ENCODE results near the gene ADAM19. TPM values are rescaled to one million over a fixed set of nuclear protein-coding genes. Genes with fewer than 3 reads are reported as not detected.
A peak's percentile ranks its signal among the peaks of the same experiment; 100 is the strongest.

Gene ADAM19
- total and polyA plus RNA-seq, 9 donors: 11.0 to 27.7 (median 20.3) TPM

- Histone ChIP-seq H3K27ac (ENCODE audit: low read length) (peak overlapping the region; percentile 91), H3K9me3 (replicated peaks; ENCODE audit: control insufficient read depth, low read depth, low read length) (no peaks in the 10 kb centered on the region), H3K4me3 (ENCODE audit: low read length) (no peak overlapping the region), H3K4me1 (ENCODE audit: control insufficient read depth, insufficient read depth, low read length) (peaks cover 26% of the 10 kb centered on the region), H3K36me3 (ENCODE audit: control insufficient read depth, insufficient read depth, low read length) (no peaks in the 10 kb centered on the region), H3K27me3 (ENCODE audit: control insufficient read depth, insufficient read depth, low read length) (no peaks in the 10 kb centered on the region)
- 40% methylated on average over 1 of the region's 5 CpGs for WGBS (ENCODE audit: insufficient coverage)
- no peak for DNase-seq
Measured at GRCh38 chr5:157610990-157611389, 35.4 kb upstream of the ADAM19 start.

DNA sequence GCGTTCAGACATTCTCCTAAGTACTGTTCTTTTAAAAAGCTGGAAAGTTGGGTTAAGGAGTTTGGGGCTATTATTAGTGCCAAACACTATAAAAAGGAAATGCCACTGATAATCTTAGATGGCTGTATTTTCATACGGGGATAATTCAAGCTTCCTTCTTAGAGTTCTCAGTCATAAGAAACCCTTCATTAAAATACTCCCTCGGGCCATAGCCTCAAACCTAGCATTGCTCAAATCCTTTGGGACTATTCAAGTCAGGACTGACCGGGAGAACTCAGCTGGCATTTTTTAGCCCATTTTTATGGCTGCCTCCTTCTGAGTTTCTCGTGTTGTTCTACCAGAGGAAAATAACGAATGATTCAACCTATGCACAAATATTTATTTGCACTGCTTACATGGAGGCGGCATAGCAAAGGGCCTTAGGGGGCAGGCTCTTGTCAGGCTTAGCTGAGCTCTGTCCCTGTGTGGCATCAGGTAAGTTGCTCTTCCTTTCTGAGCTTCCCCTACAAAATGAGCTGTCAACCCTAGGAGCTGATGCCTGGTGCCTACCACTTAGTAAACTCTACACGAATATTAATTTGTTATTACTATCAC is 33.5 kb upstream of the ADAM19 start:
- DNase-seq: no peak
- H3K36me3 ChIP-seq (ENCODE audit: control insufficient read depth, insufficient read depth, low read length): no peaks in the 10 kb centered on the region
- no peak overlapping the region for H3K4me3 ChIP-seq (ENCODE audit: low read length)
- H3K9me3 ChIP-seq (replicated peaks; ENCODE audit: control insufficient read depth, low read depth, low read length): no peaks in the 10 kb centered on the region
- peaks cover 26% of the 10 kb centered on the region for H3K4me1 ChIP-seq (ENCODE audit: control insufficient read depth, insufficient read depth, low read length)
- no peak overlapping the region for H3K27ac ChIP-seq (ENCODE audit: low read length)
- WGBS (ENCODE audit: insufficient coverage): 61% methylated on average over 3 of the region's 8 CpGs
- H3K27me3 ChIP-seq (ENCODE audit: control insufficient read depth, insufficient read depth, low read length): no peaks in the 10 kb centered on the region

- Histone ChIP-seq H3K27ac (ENCODE audit: low read length) (no peak overlapping the region), H3K9me3 (replicated peaks; ENCODE audit: control insufficient read depth, low read depth, low read length) (no peaks in the 10 kb centered on the region), H3K36me3 (ENCODE audit: control insufficient read depth, insufficient read depth, low read length) (no peaks in the 10 kb centered on the region), H3K4me1 (ENCODE audit: control insufficient read depth, insufficient read depth, low read length) (peaks cover 20% of the 10 kb centered on the region), H3K4me3 (ENCODE audit: low read length) (no peak overlapping the region), H3K27me3 (ENCODE audit: control insufficient read depth, insufficient read depth, low read length) (no peaks in the 10 kb centered on the region)
- DNase-seq: no peak
- WGBS (ENCODE audit: insufficient coverage): 81% methylated on average over 4 of the region's 7 CpGs
Measured at GRCh38 chr5:157607371-157608161, 32.0 kb upstream of the ADAM19 start.

GRCh38 chr5:157606046-157606445 is 30.5 kb upstream of the ADAM19 start:
- no peak overlapping the region for H3K27ac ChIP-seq (ENCODE audit: low read length)
- no peak overlapping the region for H3K4me3 ChIP-seq (ENCODE audit: low read length)
- peaks cover 7% of the 10 kb centered on the region for H3K4me1 ChIP-seq (ENCODE audit: control insufficient read depth, insufficient read depth, low read length)
- DNase-seq: no peak
- H3K9me3 ChIP-seq (replicated peaks; ENCODE audit: control insufficient read depth, low read depth, low read length): no peaks in the 10 kb centered on the region
- H3K27me3 ChIP-seq (ENCODE audit: control insufficient read depth, insufficient read depth, low read length): no peaks in the 10 kb centered on the region
- H3K36me3 ChIP-seq (ENCODE audit: control insufficient read depth, insufficient read depth, low read length): no peaks in the 10 kb centered on the region
- WGBS (ENCODE audit: insufficient coverage): no CpG with 5 or more reads among the region's 2 CpGs

DNA sequence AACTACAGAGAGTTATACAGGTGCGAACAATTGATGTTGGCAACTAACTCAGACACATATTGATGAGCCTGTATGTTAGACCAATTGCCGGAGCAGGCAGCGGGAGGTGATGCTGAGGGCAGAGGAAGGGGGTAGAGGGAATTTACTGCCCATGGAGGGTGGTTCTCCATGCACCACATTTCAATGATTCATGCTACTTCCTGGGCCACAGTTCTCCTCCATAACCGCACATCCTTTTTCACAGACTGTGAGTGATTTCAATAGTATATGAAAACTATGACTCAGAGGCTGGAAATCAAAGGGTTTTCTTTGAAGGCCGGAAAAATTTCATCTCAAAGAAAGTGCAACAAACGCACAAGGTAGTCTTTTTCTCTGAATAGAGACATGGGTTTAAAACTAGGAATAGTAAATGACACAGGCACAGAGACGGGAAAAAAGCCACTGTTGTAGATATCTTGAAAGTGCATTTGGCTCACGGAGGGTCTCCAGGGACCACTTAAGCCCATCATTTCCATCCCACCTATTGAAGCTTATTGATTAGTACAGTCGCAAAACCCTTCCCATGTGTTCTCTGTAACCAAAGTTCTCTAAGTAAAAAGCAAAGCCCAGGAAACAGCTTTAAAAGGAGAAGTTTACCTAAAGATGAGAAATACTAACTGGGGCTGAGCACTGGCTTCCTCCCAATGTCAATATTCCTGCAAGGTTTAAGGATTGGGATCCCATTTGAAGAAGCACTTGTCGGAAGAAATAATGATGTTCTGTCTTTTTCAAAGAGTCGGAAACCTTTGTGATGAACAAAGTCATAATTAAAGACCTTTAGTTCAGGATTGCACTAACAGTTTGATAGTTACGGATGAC is 28.0 kb upstream of the ADAM19 start:
- Histone ChIP-seq H3K4me1 (ENCODE audit: control insufficient read depth, insufficient read depth, low read length) (peaks cover 2% of the 10 kb centered on the region), H3K4me3 (ENCODE audit: low read length) (no peak overlapping the region), H3K27ac (ENCODE audit: low read length) (no peak overlapping the region), H3K36me3 (ENCODE audit: control insufficient read depth, insufficient read depth, low read length) (no peaks in the 10 kb centered on the region), H3K9me3 (replicated peaks; ENCODE audit: control insufficient read depth, low read depth, low read length) (no peaks in the 10 kb centered on the region), H3K27me3 (ENCODE audit: control insufficient read depth, insufficient read depth, low read length) (no peaks in the 10 kb centered on the region)
- DNase-seq: no peak
- WGBS (ENCODE audit: insufficient coverage): 100% methylated on average over 2 of the region's 12 CpGs

- H3K36me3 ChIP-seq (ENCODE audit: control insufficient read depth, insufficient read depth, low read length): no peaks in the 10 kb centered on the region
- no peak for DNase-seq
- H3K27me3 ChIP-seq (ENCODE audit: control insufficient read depth, insufficient read depth, low read length): no peaks in the 10 kb centered on the region
- 93% methylated on average over 4 of the region's 4 CpGs for WGBS (ENCODE audit: insufficient coverage)
- no peaks in the 10 kb centered on the region for H3K9me3 ChIP-seq (replicated peaks; ENCODE audit: control insufficient read depth, low read depth, low read length)
- H3K4me1 ChIP-seq (ENCODE audit: control insufficient read depth, insufficient read depth, low read length): no peaks in the 10 kb centered on the region
- H3K27ac ChIP-seq (ENCODE audit: low read length): no peak overlapping the region
- H3K4me3 ChIP-seq (ENCODE audit: low read length): no peak overlapping the region
Measured at GRCh38 chr5:157602505-157602904, 26.9 kb upstream of the ADAM19 start.

DNA sequence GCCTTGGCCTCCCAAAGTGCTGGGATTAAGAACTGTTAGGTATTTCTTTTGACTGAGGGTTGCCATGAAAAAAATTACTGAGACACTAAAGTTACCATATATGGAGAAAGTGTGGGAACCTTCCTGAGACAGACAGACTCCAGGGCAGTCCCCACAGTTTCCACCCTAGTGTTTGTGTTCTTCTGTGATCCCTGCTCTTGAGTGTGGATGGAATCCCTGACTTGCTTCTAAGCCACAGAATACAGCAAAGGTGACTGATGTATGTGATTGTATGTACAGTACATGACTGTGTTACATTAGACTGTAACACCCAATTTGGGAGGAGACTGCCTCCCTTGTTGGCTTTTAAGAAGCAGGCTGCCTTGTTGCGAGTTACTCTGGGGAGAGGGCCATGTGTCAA is 24.7 kb upstream of the ADAM19 start:
- H3K36me3 ChIP-seq (ENCODE audit: control insufficient read depth, insufficient read depth, low read length): no peaks in the 10 kb centered on the region
- WGBS (ENCODE audit: insufficient coverage): no CpG with 5 or more reads among the region's 1 CpG
- no peaks in the 10 kb centered on the region for H3K4me1 ChIP-seq (ENCODE audit: control insufficient read depth, insufficient read depth, low read length)
- H3K4me3 ChIP-seq (ENCODE audit: low read length): no peak overlapping the region
- H3K27ac ChIP-seq (ENCODE audit: low read length): no peak overlapping the region
- H3K9me3 ChIP-seq (replicated peaks; ENCODE audit: control insufficient read depth, low read depth, low read length): no peaks in the 10 kb centered on the region
- no peak for DNase-seq
- H3K27me3 ChIP-seq (ENCODE audit: control insufficient read depth, insufficient read depth, low read length): no peaks in the 10 kb centered on the region

GRCh38 chr5:157599565-157599964 is 24.0 kb upstream of the ADAM19 start:
- Histone ChIP-seq H3K27me3 (ENCODE audit: control insufficient read depth, insufficient read depth, low read length) (no peaks in the 10 kb centered on the region), H3K4me3 (ENCODE audit: low read length) (no peak overlapping the region), H3K36me3 (ENCODE audit: control insufficient read depth, insufficient read depth, low read length) (no peaks in the 10 kb centered on the region), H3K9me3 (replicated peaks; ENCODE audit: control insufficient read depth, low read depth, low read length) (no peaks in the 10 kb centered on the region), H3K27ac (ENCODE audit: low read length) (no peak overlapping the region), H3K4me1 (ENCODE audit: control insufficient read depth, insufficient read depth, low read length) (no peaks in the 10 kb centered on the region)
- WGBS (ENCODE audit: insufficient coverage): no CpG with 5 or more reads among the region's 3 CpGs
- DNase-seq: no peak

DNA sequence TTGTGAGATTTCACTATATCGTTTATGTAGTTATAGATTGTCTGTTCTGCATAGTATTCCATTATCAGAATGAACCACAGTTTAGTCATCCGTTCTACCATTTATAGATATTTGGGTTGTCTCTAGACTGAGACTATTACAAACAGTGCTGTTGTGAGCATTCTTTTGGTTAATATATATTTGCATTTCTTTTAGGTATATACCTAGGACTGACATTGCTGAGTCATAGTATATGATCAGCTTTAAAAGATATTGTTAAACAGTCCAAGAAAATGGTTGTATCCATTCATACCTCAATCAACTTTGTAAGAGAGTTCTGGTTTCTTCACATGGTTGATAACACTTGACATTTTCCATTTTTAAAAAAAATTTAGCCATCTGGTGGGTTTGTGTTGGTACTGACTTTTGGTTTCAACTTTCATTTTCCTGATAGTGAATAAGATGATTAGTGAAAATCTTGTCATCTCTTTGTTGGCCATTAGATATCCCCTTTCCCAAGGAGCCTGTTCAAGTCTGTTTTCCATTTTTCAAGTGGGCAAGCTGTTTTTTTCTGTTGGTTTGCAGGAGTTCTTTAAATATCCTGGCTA is 22.9 kb upstream of the ADAM19 start:
- H3K4me3 ChIP-seq (ENCODE audit: low read length): no peak overlapping the region
- no peak overlapping the region for H3K27ac ChIP-seq (ENCODE audit: low read length)
- H3K36me3 ChIP-seq (ENCODE audit: control insufficient read depth, insufficient read depth, low read length): no peaks in the 10 kb centered on the region
- DNase-seq: no peak
- H3K9me3 ChIP-seq (replicated peaks; ENCODE audit: control insufficient read depth, low read depth, low read length): no peaks in the 10 kb centered on the region
- no peaks in the 10 kb centered on the region for H3K27me3 ChIP-seq (ENCODE audit: control insufficient read depth, insufficient read depth, low read length)
- H3K4me1 ChIP-seq (ENCODE audit: control insufficient read depth, insufficient read depth, low read length): no peaks in the 10 kb centered on the region
- no CpG with 5 or more reads among the region's 2 CpGs for WGBS (ENCODE audit: insufficient coverage)

GRCh38 chr5:157597277-157597676 is 21.7 kb upstream of the ADAM19 start:
- no CpG with 5 or more reads among the region's 1 CpG for WGBS (ENCODE audit: insufficient coverage)
- H3K27ac ChIP-seq (ENCODE audit: low read length): no peak overlapping the region

More at GRCh38 chr5:157597277-157597676, 21.7 kb upstream of the ADAM19 start:
- Histone ChIP-seq H3K4me1 (ENCODE audit: control insufficient read depth, insufficient read depth, low read length) (peaks cover 4% of the 10 kb centered on the region), H3K27me3 (ENCODE audit: control insufficient read depth, insufficient read depth, low read length) (no peaks in the 10 kb centered on the region), H3K36me3 (ENCODE audit: control insufficient read depth, insufficient read depth, low read length) (no peaks in the 10 kb centered on the region), H3K4me3 (ENCODE audit: low read length) (no peak overlapping the region), H3K9me3 (replicated peaks; ENCODE audit: control insufficient read depth, low read depth, low read length) (no peaks in the 10 kb centered on the region)
- no peak for DNase-seq
